ENCODE results near the gene UQCC5.

The UQCC5 gene

GRCh38 chr3:52532838-52533622 lies 3.4 kb upstream of the UQCC5 start:
- H3K27ac ChIP-seq (ENCODE audit: low read depth, low read length), result peak overlapping the region; percentile 23
- no peaks in the 10 kb centered on the region for H3K36me3 ChIP-seq (ENCODE audit: insufficient read depth, low read length)
- peak overlapping the region; percentile 23 to 42 for H3K4me3 ChIP-seq (ENCODE audit: low read depth in 1 of 2, low read length in 2 of 2)
- peaks cover 26% of the 10 kb centered on the region for H3K4me1 ChIP-seq (ENCODE audit: insufficient read depth, low read length)
- no peaks in the 10 kb centered on the region for H3K27me3 ChIP-seq (ENCODE audit: control insufficient read depth in 1 of 2, insufficient read depth in 2 of 2, low read length in 2 of 2)
- no peak overlapping the region for H3K9ac ChIP-seq (ENCODE audit: low read length)
- no peaks in the 10 kb centered on the region for H3K9me3 ChIP-seq (ENCODE audit: low read length)

- Histone ChIP-seq H3K27ac (ENCODE audit: low read depth, low read length) (peak within 1 kb of the TSS; percentile 63), H3K9ac (ENCODE audit: low read length) (no peak within 1 kb of the TSS), H3K4me1 (ENCODE audit: insufficient read depth, low read length) (peaks cover 30% of the 10 kb centered on the region)
Measured at GRCh38 chr3:52533623-52534280, 2.7 kb upstream of the UQCC5 start, which contains the start of gene NT5DC2. TSS of gene NT5DC2 (minus strand) at chr3:52533857. CDS start at chr3:52533737, 120 bp downstream.

GRCh38 chr3:52534281-52535183 lies 1.9 kb upstream of the UQCC5 start:
- Histone ChIP-seq H3K27ac (ENCODE audit: low read depth, low read length) (peak overlapping the region; percentile 63), H3K4me3 (ENCODE audit: low read depth in 1 of 2, low read length in 2 of 2) (peak overlapping the region; percentile 54 to 61)

More at GRCh38 chr3:52533623-52534280, 2.7 kb upstream of the UQCC5 start, which contains the start of gene NT5DC2:
- no peaks in the 10 kb centered on the region for H3K27me3 ChIP-seq (ENCODE audit: control insufficient read depth in 1 of 2, insufficient read depth in 2 of 2, low read length in 2 of 2)
- no peaks in the 10 kb centered on the region for H3K36me3 ChIP-seq (ENCODE audit: insufficient read depth, low read length)
- H3K9me3 ChIP-seq (ENCODE audit: low read length), result no peaks in the 10 kb centered on the region
- H3K4me3 ChIP-seq (ENCODE audit: low read depth in 1 of 2, low read length in 2 of 2), result peak within 1 kb of the TSS; percentile 54 to 61

GRCh38 chr3:52535411-52536111 lies 844 bp upstream of the UQCC5 start:
- Histone ChIP-seq H3K36me3 (ENCODE audit: insufficient read depth, low read length) (peaks cover 5% of the 10 kb centered on the region), H3K9me3 (ENCODE audit: low read length) (no peaks in the 10 kb centered on the region), H3K27me3 (ENCODE audit: control insufficient read depth in 1 of 2, insufficient read depth in 2 of 2, low read length in 2 of 2) (no peaks in the 10 kb centered on the region), H3K4me3 (ENCODE audit: low read depth in 1 of 2, low read length in 2 of 2) (peak overlapping the region; percentile 21 to 38), H3K9ac (ENCODE audit: low read length) (no peak overlapping the region), H3K4me1 (ENCODE audit: insufficient read depth, low read length) (peaks cover 37% of the 10 kb centered on the region), H3K27ac (ENCODE audit: low read depth, low read length) (peak overlapping the region; percentile 54)

More at GRCh38 chr3:52534281-52535183, 1.9 kb upstream of the UQCC5 start:
- H3K36me3 ChIP-seq (ENCODE audit: insufficient read depth, low read length), result no peaks in the 10 kb centered on the region
- H3K4me1 ChIP-seq (ENCODE audit: insufficient read depth, low read length), result peaks cover 37% of the 10 kb centered on the region
- no peaks in the 10 kb centered on the region for H3K27me3 ChIP-seq (ENCODE audit: control insufficient read depth in 1 of 2, insufficient read depth in 2 of 2, low read length in 2 of 2)
- H3K9ac ChIP-seq (ENCODE audit: low read length), result no peak overlapping the region
- H3K9me3 ChIP-seq (ENCODE audit: low read length), result no peaks in the 10 kb centered on the region

- Histone ChIP-seq H3K4me3 (ENCODE audit: low read depth in 1 of 2, low read length in 2 of 2) (peak overlapping the region; percentile 21 to 38), H3K36me3 (ENCODE audit: insufficient read depth, low read length) (peaks cover 5% of the 10 kb centered on the region), H3K27ac (ENCODE audit: low read depth, low read length) (peak overlapping the region; percentile 54), H3K4me1 (ENCODE audit: insufficient read depth, low read length) (peaks cover 37% of the 10 kb centered on the region), H3K9me3 (ENCODE audit: low read length) (no peaks in the 10 kb centered on the region), H3K9ac (ENCODE audit: low read length) (no peak overlapping the region), H3K27me3 (ENCODE audit: control insufficient read depth in 1 of 2, insufficient read depth in 2 of 2, low read length in 2 of 2) (no peaks in the 10 kb centered on the region)
Measured at GRCh38 chr3:52536112-52536368, 365 bp upstream of the UQCC5 start.

GRCh38 chr3:52537165-52537620 lies 788 bp downstream of the UQCC5 start:
- Histone ChIP-seq H3K4me3 (ENCODE audit: low read depth in 1 of 2, low read length in 2 of 2) (peak overlapping the region; percentile 74 to 84), H3K9me3 (ENCODE audit: low read length) (no peaks in the 10 kb centered on the region), H3K27me3 (ENCODE audit: control insufficient read depth in 1 of 2, insufficient read depth in 2 of 2, low read length in 2 of 2) (no peaks in the 10 kb centered on the region), H3K27ac (ENCODE audit: low read depth, low read length) (peak overlapping the region; percentile 91), H3K4me1 (ENCODE audit: insufficient read depth, low read length) (peaks cover 37% of the 10 kb centered on the region), H3K9ac (ENCODE audit: low read length) (peak overlapping the region; percentile 47), H3K36me3 (ENCODE audit: insufficient read depth, low read length) (peaks cover 5% of the 10 kb centered on the region)

- Histone ChIP-seq H3K4me1 (ENCODE audit: insufficient read depth, low read length) (peaks cover 33% of the 10 kb centered on the region), H3K36me3 (ENCODE audit: insufficient read depth, low read length) (peaks cover 5% of the 10 kb centered on the region), H3K27ac (ENCODE audit: low read depth, low read length) (peak overlapping the region; percentile 91), H3K9me3 (ENCODE audit: low read length) (no peaks in the 10 kb centered on the region), H3K27me3 (ENCODE audit: control insufficient read depth in 1 of 2, insufficient read depth in 2 of 2, low read length in 2 of 2) (no peaks in the 10 kb centered on the region), H3K4me3 (ENCODE audit: low read depth in 1 of 2, low read length in 2 of 2) (peak overlapping the region; percentile 74 to 84), H3K9ac (ENCODE audit: low read length) (peak overlapping the region; percentile 47)
Measured at GRCh38 chr3:52537726-52538421, 1.5 kb downstream of the UQCC5 start.

GRCh38 chr3:52539010-52539653 lies 2.7 kb downstream of the UQCC5 start:
- Histone ChIP-seq H3K27ac (ENCODE audit: low read depth, low read length) (no peak overlapping the region), H3K4me1 (ENCODE audit: insufficient read depth, low read length) (peaks cover 33% of the 10 kb centered on the region)

GRCh38 chr3:52541050-52541449 lies 4.6 kb downstream of the UQCC5 start:
- Histone ChIP-seq H3K27ac (ENCODE audit: low read depth, low read length) (no peak overlapping the region), H3K36me3 (ENCODE audit: insufficient read depth, low read length) (peaks cover 5% of the 10 kb centered on the region), H3K9ac (ENCODE audit: low read length) (no peak overlapping the region), H3K9me3 (ENCODE audit: low read length) (no peaks in the 10 kb centered on the region), H3K4me1 (ENCODE audit: insufficient read depth, low read length) (peaks cover 21% of the 10 kb centered on the region), H3K27me3 (ENCODE audit: control insufficient read depth in 1 of 2, insufficient read depth in 2 of 2, low read length in 2 of 2) (no peaks in the 10 kb centered on the region), H3K4me3 (ENCODE audit: low read depth in 1 of 2, low read length in 2 of 2) (no peak overlapping the region)

More at GRCh38 chr3:52539010-52539653, 2.7 kb downstream of the UQCC5 start:
- Histone ChIP-seq H3K36me3 (ENCODE audit: insufficient read depth, low read length) (peaks cover 5% of the 10 kb centered on the region), H3K4me3 (ENCODE audit: low read depth in 1 of 2, low read length in 2 of 2) (no peak overlapping the region), H3K27me3 (ENCODE audit: control insufficient read depth in 1 of 2, insufficient read depth in 2 of 2, low read length in 2 of 2) (no peaks in the 10 kb centered on the region), H3K9me3 (ENCODE audit: low read length) (no peaks in the 10 kb centered on the region), H3K9ac (ENCODE audit: low read length) (no peak overlapping the region)

GRCh38 chr3:52544937-52545336 lies 8.5 kb downstream of the UQCC5 start:
- H3K9me3 ChIP-seq (ENCODE audit: low read length), result no peaks in the 10 kb centered on the region
- no peak overlapping the region for H3K9ac ChIP-seq (ENCODE audit: low read length)
- H3K27me3 ChIP-seq (ENCODE audit: control insufficient read depth in 1 of 2, insufficient read depth in 2 of 2, low read length in 2 of 2), result no peaks in the 10 kb centered on the region
- H3K4me1 ChIP-seq (ENCODE audit: insufficient read depth, low read length), result no peaks in the 10 kb centered on the region
- H3K27ac ChIP-seq (ENCODE audit: low read depth, low read length), result no peak overlapping the region
- no peak overlapping the region for H3K4me3 ChIP-seq (ENCODE audit: low read depth in 1 of 2, low read length in 2 of 2)
- peaks cover 27% of the 10 kb centered on the region for H3K36me3 ChIP-seq (ENCODE audit: insufficient read depth, low read length)

Measured in muscle layer of colon (tissue), 2 donors.